GM21360 (cell line): Measurements from ENCODE around the gene GDI2.
"Not testable (repeated sequence)": the region's sequence is repeated elsewhere in the genome, so short reads cannot be mapped to it uniquely, and the experiment has no call there.

Source experiments
- ATAC-seq: cut with Tn5 transposase; IDR thresholded peaks from one replicate; pipeline ENCODE4 v1.9.1; 2021; ENCODE audit warnings: mild to moderate bottlenecking, moderate library complexity; ENCODE audit not compliant: unreplicated experiment

Gene GDI2

GRCh38 chr10:5788969-5789368 lies 24.3 kb downstream of the GDI2 start:
- ATAC-seq: no peak

- no peak for ATAC-seq
Observed at GRCh38 chr10:5783300-5783699, 29.9 kb downstream of the GDI2 start.

- ATAC-seq: no peak
Observed at GRCh38 chr10:5782174-5782573, 31.1 kb downstream of the GDI2 start.

- ATAC-seq: no peak
Observed at GRCh38 chr10:5779730-5780129, 33.5 kb downstream of the GDI2 start.

GRCh38 chr10:5777758-5778157 lies 35.5 kb downstream of the GDI2 start:
- ATAC-seq: not testable (repeated sequence)

GRCh38 chr10:5776881-5777197 lies 36.4 kb downstream of the GDI2 start:
- no peak for ATAC-seq

- no peak for ATAC-seq
Observed at GRCh38 chr10:5776136-5776880, 36.9 kb downstream of the GDI2 start.

- ATAC-seq: no peak
Observed at GRCh38 chr10:5775685-5776084, 37.5 kb downstream of the GDI2 start.

GRCh38 chr10:5774987-5775620 lies 38.1 kb downstream of the GDI2 start:
- no peak for ATAC-seq

GRCh38 chr10:5766189-5766588 lies 47.0 kb downstream of the GDI2 start:
- ATAC-seq: no peak

GRCh38 chr10:5765617-5766016 lies 47.6 kb downstream of the GDI2 start:
- no peak for ATAC-seq

GRCh38 chr10:5764422-5765297 lies 48.6 kb downstream of the GDI2 start:
- no peak for ATAC-seq

GRCh38 chr10:5762531-5762930 lies 50.7 kb downstream of the GDI2 start:
- ATAC-seq: no peak

- ATAC-seq: no peak
Observed at GRCh38 chr10:5761220-5761619, 52.0 kb downstream of the GDI2 start.

GRCh38 chr10:5760515-5760914 lies 52.7 kb downstream of the GDI2 start:
- ATAC-seq: no peak

GRCh38 chr10:5758927-5759326 lies 54.3 kb downstream of the GDI2 start:
- ATAC-seq: no peak

- ATAC-seq: no peak
Observed at GRCh38 chr10:5757766-5758517, 55.3 kb downstream of the GDI2 start.

GRCh38 chr10:5752301-5752871 lies 60.8 kb downstream of the GDI2 start:
- ATAC-seq: no peak

- ATAC-seq: no peak
Observed at GRCh38 chr10:5751601-5752253, 61.5 kb downstream of the GDI2 start.

- no peak for ATAC-seq
Observed at GRCh38 chr10:5748394-5748803, 64.8 kb downstream of the GDI2 start.
